Activated gamma-delta T cell (primary cell): ENCODE data around the gene PARD3B.

Experiments used
- DNase-seq: peaks from one replicate; lab custom pipeline; 2025; lab: John Stamatoyannopoulos, UW

The PARD3B gene

GRCh38 chr2:205556841-205557539, 1011.7 kb downstream of the PARD3B start:
- DNase-seq, result no peak

GRCh38 chr2:205557873-205558272, 1012.6 kb downstream of the PARD3B start:
- no peak for DNase-seq

GRCh38 chr2:205561441-205561840, 1016.2 kb downstream of the PARD3B start:
- DNase-seq, result no peak

- DNase-seq, result no peak
These were observed 1018.4 kb downstream of the PARD3B start for GRCh38 chr2:205563646-205564045.

DNA sequence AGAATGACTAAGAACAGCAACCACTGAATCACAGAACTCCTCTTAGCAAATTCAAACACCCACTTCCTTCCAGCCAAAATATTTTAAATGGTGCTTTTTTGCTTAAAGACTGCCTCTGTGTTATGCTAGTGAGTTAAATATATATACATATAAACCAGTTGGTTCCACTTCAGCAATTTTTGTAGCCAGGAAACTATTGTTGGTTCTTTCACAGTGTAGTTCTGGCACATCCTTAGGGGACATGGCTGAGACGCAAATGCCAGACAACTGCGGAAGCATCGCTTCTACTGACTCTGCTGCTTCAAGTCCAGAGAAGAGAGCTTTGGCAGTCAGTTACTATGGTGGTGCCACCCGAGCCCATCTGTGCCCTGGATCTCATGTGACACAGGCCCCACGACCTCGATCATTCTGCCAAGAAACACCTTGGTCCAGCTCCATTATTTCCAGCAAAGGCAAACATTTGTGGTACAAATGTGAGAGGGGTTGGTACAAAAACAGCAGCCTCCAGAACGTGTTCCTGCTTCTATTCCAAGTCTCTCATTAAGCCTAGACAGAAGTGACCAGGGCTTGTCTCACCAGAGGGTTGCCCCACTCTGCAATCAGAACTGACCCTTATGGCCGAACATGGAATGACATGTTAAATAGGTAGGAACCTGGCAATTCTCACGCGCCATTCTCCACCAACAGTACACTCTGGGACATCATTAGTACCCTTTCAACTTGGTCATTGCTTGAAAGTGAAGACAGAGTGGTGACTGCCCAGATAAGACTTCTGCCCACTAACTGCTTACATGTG, 1019.3 kb downstream of the PARD3B start:
- no peak for DNase-seq

- DNase-seq, result no peak
These were observed 1019.9 kb downstream of the PARD3B start for GRCh38 chr2:205565142-205565522.

GRCh38 chr2:205566606-205567168, 1021.4 kb downstream of the PARD3B start:
- no peak for DNase-seq

DNA sequence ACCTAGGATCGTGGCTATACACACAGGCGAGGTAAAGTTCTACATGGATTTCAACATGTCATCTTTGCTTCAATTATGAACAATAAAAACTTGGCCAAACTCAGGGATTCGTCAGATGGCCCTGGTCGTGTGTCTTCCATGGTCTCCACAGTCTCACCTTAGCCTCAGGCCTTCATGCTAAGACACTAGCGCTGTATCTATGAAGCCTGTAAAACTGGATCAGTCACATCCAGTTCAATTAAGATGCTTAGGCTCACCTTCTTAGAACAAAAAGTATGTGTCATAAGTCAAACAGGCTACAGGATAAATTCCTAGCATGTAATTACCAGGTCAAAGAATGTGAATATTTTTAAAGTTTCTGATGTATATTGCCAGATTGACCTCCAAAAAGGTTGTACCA, 1023.3 kb downstream of the PARD3B start:
- DNase-seq, result no peak

- DNase-seq, result no peak
These were observed 1025.4 kb downstream of the PARD3B start for GRCh38 chr2:205570648-205571047.

DNA sequence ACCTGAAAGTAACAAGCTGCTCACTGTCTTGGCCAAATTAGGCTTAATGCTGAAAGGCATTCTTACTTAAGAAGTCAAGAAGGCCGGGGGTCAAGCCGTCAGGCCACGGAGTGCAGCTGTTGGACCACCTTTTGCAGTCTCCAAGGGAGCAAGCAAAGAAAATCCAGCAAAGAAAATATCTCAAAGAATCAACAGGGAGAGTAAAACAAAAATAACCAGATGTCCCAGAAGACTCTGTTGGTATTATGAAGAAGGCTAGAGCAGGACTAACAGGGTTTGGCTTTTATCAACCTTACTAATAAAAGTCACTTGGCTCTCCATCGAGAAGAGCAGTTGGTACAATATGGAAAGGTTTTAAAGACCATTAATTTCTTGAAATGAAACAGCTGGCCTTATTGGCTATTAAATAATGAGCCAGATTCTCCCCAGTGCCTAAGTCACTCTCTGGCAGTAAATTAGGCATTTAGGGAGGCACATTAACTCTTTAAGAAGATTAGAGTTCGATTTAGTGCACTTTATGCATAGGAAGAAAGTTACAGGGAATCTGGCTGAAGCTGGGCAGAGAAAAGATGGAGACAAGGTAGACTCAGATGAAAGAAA, 1026.2 kb downstream of the PARD3B start:
- DNase-seq, result no peak

- no peak for DNase-seq
These were observed 1028.7 kb downstream of the PARD3B start for GRCh38 chr2:205574001-205574400.

DNA sequence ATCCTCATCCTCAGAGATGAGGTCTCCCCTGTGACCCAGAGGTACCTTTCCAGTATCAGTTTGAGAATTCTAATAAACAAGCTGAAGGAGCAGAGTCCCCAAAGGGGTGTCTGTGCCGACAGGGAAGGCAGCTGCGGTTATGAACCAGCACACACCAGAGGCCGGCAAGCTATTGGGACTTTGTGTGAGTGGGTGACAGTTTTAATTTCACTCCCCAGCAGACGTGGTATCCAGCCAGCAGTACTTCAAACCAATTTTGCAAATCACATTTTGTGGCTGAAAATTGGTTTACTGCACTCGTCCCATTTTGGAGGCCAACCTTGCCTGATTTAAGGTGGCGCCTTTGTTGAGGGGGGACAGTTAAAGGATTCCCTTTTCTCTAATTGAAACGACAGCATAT, 1034.1 kb downstream of the PARD3B start:
- no peak for DNase-seq

DNA sequence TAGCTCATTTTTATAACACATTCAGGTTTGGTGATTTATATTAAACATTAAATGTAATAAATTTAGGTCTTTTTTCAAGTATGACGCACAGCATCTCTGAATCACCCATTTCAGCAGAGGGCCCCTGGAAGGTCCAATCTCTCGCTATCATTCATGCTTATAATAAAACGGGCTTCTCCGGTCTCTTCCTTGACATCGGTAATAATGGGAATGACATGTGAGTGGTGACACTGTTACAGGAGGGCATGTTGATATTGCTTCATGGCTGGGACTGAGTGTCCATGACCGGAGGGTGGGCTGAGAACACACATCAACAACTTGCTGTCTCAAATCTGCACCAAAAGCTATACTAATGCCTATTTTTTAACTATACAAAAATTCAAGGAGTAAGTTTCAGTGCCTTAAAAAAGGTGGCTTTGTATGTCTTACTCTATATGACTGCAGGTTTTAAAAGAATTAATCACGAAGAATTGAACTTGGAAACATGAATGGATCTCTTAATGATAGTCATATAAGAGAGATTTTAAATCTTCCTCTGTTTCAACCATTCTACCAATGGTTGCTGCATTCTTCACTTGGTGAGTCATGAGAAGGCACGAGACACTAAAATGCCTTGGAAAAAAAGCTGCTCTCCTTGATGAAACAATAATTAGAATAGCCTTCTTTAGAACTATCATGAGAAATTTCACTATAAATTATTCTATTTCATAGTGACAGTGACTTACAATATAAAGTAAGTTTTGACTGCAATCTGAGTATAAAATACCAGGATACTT, 1035.1 kb downstream of the PARD3B start:
- DNase-seq, result no peak

GRCh38 chr2:205582366-205582765, 1037.1 kb downstream of the PARD3B start:
- no peak for DNase-seq

GRCh38 chr2:205585449-205586383, 1040.4 kb downstream of the PARD3B start:
- DNase-seq, result no peak

GRCh38 chr2:205586626-205587025, 1041.4 kb downstream of the PARD3B start:
- DNase-seq, result no peak

- no peak for DNase-seq
These were observed 1044.2 kb downstream of the PARD3B start for GRCh38 chr2:205589479-205589878.

- DNase-seq, result no peak
These were observed 1045.5 kb downstream of the PARD3B start for GRCh38 chr2:205590759-205591158.

DNA sequence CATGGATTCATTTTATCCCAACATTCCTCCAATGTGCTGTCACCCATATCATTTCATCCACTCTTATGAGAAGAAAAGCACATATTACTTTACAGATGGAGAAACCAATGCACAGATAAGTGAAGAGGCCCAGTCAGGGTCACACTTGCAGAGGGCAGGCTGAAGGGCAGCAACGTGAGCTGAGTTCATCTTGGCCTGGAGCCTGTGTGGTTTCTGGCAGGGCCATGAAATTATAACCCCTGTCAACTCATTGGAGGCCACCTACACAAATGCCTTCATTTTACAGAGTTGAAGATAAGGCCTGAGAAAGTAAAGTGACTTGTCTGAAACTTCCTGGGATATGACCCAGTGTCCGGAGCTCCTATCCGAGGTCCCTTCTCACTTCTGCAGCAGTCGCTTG, 1048.6 kb downstream of the PARD3B start:
- no peak for DNase-seq

GRCh38 chr2:205596581-205596980, 1051.3 kb downstream of the PARD3B start:
- no peak for DNase-seq
